ENCODE data around the gene AKAP8L.
A peak's percentile ranks its signal among the peaks of the same experiment; 100 is the strongest.

AKAP8L gene

DNA sequence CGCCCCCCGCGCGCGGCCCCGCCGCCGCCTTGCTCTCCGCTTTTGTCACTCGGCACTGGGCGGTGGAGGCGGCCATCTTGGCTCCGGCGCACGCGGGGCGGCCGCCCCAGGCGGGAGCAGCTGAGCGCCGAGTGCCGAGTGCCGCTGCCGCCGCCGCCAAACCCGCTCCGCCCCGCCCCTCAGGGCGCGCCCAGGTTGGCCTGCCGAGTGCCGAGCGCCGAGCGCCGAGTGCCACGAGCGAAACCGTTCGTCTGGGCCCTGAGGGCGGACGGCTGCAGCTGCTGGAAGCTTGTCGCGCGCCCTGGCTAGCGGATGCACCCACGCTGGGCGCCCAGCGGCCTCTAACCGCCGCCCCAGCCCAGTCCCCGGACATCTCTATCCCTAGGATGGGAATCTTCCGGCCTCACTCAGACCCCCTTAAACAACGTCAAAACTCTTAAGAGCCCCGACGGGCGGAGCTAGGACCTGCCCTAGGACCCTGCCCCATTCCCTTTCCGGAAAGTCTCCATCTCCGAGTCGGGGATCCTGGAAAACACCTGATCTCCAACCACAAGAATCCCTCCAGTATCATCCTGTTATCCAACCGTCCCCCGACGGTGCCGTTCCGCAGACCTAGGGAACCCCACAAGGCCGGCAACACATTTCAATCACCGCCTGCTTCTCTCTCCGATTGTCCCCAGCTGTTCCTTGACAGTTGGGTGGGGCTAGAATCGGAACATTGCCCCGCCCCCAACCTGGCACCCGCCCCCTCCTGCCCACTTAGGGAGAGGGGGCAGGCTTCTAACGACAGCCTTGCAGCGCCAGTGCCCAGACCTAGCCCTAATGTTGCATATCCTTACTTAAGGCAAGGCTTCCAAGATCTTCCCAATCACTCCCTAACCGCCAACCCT lies 14.1 kb upstream of the AKAP8L start:
- DNase-seq: peak; percentile 92

DNA sequence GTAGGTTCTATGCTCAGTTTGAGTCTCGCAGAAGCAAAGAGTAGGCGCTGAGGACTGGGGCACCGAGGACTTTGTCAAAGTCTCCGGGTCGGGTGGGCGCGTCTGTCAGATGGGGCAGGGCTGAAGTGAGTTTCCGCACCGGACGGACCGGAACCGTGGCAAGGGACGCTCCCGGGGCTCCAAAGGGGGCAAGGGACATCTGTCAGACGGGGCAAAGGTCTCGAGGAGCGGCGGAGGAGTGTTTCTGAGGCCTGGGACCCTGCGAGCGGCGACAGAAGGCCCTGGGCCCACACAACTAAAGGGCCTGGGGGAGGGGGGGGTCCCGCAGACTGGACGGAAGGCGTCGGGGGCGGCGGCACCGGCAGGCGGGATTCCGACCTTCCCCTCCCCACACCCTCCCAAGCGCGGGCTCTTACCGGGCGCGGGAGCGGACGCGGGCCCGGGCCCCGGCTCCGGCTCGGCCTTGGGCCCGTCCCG lies 13.3 kb upstream of the AKAP8L start:
- no peak for DNase-seq

DNA sequence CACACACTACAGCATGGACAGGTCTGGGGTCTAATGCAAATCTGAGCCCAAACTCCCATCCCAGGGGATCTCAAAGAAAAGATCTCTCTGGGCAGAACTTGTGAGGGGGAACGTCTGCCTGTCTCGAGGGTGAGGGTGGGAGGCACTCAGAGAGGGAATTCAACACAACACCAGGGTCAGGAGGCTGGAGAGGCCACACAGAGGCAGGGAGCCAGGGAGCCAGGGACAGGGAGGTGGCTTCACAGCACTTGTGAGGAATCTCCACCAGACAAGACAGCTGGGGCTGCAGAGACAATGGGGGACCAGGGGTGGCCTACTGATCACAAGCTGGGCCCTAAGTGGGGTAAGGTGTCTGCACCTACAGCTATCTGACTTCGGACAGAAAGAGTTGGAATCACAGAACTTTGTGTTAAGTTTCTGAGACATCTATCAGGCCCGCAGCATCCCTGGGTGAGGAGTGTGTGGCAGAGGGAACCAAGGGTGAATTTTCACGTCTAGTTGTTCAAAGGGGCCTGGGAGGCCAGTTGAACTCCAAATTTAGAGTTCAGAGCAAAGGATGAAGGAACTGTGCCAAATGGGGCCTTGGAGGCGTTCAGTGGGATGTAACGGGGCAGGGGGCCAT lies 12.7 kb upstream of the AKAP8L start:
- no peak for DNase-seq

DNA sequence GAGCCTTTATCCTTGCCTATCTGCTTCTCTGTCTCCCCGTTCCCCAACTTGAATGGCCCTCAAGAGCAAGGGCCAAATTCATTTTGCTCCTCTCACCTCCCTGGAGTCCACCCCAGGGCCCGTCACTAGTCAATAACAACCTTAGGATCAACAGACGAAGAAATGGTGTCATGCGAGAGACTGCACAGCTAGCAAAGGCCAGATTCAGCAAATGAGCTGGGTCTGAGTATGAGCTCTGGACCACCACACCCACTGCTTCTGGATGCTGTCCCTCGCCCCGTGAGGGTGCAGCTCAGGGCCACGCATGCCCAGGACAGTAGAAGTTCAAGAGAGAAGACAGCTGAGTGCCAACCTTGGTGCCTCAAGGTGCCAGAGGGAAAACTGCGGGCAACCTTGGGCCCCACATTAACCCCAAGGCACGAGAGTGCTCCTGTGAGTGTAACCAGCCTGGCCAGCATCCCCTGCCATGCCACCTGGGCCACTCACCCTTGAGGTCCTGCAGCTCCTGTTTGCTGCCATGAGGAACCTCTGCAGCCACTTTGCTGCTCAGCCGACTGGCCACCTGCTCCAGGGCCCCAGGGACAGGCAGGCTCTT lies 11.8 kb upstream of the AKAP8L start:
- DNase-seq: no peak

DNA sequence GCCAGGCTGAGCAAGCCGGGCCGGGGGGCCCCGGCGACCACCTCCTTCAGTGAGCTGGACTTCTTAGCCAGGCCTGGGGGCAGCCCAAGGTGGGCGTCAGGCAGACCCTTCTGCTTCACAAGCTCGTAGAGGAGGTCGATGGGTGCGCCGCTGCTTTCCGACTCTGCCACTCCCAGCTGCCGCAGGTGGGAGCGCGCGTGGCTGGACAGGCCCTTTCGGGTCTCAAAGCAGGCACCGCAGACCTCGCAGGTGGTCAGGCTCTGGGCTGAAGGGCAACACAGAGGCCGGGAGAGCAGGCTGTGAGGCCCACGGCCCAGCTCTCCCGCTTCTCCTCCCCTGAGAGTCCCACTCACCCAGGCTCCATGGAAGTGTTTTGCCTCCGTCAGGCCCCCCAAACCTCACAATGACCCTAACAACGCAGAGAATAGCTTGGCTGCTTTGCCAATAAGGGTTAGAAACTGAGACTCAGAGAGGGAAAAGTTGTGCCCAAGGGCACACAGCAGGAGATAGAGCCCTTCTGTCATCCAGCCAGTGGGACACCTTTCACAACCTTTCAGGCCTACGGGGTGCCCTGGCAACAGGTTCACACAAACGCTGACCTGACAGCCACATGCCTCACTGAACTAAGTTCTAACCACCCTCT lies 11.2 kb upstream of the AKAP8L start:
- no peak for DNase-seq

DNA sequence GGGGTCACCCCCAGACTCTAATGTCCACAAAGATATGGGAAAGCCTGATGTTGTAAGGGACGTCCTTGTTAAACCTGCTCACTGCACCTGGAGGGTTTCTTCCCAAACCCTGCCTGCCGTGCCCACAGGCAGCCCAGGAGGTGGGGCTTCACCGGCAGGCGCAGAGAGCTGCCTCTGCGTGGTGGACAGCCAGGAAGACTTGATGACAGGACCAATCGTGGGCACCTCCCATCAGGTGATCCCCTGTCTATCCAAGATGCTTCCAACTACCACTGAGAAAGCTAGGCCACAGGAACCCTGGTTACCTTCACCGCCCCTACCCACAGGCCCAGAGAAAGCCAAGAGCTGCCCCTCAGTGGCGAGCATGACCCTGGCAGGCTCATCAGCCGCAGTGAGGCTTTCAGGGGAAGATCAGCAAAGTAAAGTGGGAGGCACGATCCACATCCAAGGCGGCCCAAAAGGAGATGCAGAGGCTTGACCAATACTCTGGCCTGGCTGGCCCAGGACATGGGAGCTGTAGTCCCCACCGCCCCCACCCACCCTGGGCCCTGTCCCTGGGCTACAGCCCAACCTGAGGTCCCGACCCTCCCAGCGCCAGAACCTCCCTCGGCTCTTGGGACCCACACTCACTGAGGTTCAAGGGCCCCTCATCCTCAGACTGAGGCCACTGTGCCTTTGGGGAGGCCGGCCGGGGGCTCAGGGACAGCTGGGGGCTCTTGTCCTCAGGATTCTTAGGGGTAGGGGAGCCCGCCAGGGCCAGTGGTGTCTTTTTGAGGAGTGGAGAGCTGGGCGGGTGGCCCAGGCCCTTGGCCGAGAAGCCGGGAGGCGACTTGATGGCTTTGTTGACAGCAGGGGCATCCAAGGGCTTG lies 10.4 kb upstream of the AKAP8L start:
- no peak for DNase-seq

DNA sequence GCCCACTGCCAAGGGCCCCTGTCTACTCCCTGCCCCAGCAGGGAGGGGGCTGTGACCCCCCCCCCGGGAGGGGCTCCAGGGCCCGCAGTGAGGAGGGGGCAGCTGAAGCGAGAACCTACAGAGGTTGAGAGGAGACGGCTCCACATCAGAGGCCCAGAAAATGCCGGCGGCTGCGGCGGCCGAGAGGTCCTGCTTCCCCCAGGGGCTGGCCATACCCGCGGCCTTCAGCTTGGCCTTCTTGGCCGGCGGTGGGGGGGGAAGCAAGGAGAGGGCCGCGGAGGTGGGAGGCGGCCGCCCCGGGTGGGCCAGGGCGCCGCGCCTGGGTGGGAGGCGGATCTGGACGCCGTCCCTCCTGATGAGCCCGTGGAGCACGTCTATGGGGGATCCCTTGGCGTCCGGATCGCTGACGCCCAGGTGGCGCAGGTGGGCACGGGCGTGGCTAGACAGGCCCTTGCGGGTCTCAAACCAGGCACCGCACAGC lies 9.2 kb upstream of the AKAP8L start:
- no peak for DNase-seq

DNA sequence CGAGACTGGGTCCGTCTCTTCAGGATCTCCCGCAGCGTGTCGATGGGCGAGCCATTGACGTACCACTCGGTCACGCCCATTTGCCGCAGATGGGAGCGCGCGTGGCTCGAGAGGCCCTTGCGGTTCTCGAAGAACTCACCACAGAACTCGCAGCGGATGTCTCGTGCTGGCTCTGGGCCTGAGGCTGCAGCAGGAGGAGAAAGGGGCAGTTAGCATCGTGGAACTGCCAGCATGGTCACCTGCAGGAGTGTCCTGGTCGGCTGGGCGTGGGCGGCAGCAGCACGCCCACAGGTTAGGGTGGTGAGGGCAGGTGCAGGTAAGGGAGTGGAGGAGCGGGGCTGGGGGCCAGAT lies 8.5 kb upstream of the AKAP8L start:
- DNase-seq: no peak

DNA sequence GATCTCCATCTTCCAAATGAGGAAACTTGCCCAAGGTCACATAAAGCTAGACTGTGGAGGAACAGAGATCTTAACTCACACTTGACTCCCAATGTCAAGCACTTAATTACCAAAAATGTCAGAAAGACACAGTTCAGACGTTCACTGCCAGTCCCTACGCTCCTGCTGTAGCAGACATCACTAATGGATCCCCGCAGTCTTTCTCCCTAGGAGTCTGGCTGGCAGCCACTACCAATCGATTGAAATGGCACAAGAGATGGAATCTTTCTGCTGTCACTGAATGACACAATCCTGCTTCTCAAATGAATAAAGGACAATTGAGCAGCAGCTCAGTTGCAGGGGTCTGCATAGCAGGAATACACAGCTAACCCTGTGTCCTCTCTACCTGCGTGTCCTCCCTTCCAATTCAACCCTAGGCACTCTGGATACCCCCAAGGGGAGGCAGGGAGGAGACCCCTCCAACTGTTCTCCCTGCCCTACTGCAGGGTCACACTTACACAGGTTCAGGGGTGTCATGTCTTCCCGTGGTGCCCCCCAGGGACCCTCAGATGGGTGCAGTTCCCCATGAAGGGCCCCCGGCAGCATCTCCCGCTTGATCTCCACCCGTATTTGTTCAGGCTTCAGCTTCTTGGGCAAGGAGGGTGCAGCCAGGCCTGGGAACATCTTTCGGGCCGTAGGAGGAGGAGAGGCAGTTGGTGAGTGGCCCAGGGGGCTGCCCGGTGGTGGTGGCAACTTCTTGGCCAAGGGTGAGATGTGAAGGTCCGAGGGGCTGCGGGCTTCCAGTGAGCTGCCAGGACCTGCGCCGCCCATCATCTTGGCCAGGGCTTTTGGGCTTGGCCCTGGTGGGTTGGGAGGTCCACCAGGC lies 7.9 kb upstream of the AKAP8L start:
- no peak for DNase-seq

DNA sequence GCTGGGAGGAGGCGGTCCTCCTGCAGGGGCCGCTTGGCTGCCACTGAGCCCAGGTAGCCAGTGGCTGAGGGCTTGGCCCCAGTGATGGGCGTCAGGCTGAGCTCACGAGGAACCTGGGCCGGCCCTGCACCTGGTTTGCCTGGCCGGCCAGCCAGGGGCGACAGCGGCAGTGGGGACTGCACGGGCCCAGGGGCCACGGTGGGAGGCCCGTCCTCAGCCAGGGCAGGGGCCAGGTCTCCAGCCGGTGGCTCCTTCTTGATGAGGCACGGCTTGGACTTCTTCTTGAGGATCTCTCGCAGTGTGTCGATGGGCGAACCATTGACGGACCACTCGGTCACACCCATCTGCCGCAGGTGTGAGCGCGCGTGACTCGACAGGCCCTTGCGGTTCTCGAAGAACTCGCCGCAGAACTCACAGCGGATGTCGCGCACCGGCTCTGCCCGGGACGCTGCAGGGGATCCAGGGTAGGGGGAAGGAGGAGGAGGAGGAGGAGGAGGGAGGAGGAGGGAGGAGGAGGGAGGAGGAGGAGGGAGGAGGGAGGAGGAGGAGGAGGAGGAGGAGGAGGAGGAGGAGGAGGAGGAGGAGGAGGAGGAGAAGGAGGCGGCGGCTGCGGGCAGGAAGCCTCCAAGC lies 6.6 kb upstream of the AKAP8L start:
- no peak for DNase-seq

DNA sequence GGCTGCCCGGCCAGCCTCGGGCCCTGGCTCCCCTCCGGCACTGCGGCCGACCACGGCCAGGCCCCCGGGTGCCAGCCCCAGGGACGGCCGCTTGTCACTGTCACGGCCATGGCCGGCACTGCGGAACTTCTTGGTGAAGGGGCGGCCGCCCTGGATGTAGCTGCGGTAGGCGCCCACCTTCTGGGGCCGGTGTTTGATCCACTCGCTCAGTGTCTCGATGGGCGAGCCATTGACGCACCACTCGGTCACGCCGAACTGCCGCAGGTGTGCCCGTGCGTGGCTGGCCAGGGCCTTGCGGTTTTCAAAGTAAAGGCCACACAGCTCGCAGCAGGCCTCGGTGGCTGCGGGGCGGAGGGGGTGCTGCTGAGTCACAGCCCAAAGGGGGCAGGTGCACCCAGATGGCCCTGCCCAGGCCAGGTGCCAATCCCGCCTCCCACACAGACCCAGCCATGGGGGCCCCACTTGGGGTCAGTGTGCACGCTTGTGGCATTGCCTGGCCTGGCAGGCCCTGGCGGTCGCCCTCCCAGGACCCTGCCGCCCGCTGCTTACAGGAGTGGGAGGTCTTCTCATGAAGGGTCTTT lies 6.0 kb upstream of the AKAP8L start:
- DNase-seq: no peak

DNA sequence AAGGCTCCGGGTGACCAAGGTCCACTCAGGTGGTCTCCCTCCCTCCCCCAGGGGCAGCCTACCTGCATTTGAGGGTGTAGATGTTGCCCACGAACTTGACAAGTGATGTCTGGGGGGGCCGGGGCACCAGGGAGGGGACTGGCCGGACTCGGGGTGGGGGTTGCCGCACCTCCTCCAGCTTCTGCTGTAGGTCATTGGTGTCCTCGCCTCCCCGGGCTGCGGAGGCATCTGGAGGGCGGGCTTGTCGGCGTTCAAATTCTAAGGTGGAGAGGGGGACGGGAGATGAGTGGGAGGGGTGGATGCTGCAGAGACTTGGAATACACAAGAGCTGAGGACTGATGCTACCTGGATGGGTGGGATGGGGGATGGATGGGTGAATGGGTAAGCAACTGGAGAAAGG lies 5.3 kb upstream of the AKAP8L start:
- DNase-seq: no peak

DNA sequence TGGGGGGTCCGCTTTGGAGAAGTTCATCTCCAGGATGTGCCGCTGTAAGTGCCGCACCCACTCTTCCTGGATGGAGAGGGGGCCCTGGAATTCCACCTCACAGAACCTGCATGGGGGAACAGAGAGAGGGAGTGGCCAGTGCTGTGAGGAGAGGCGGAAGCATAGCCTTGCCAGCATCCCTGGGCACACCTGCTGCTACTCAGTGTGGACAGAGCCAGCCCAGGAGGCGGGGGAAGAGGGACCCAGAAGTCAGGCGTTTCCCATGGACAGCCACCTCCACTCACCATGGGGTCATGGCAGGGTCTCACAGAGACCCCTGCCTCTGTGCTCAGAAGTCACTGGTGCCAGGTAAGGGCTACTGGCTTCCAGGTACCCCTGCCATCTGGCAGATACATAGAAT lies 4.3 kb upstream of the AKAP8L start:
- no peak for DNase-seq

DNA sequence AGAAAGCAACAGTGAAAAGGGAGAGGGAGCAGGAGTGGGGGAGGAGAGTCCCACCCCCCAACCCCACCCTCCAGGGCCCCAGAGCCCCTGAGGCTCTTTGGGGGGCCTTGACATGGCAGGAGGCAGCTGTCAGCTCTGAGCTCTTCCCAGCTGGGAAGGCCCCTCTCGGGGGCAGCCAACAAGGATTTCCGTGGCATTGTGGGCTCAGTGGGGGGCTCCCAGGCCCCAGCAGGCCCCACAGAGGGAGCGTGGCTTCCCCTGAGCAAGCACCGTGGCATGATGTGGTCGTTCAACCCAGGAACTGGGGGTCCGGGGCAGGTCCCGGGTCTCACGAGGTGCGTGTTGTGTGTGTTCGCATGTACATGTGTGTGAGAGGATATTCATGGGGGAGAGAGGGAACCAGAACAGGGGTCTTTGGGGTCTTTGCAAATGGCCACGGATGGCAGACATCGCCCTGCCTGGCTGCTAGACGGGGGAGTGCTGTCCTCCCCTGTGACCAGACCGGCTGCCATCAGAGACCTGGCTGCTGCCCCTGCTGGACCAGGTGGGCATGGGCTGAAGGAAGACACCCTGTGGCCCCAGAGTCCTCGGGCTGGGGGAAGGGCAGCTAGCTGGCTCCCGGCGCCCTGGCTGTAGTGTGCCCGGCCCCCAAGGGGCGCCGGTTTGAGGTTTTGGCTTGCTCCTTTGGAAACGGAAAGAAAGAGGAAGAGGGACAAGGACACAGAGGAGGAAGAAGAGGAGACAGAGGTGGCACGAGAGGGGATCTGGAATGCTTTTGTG lies 3.7 kb upstream of the AKAP8L start:
- DNase-seq: no peak

DNA sequence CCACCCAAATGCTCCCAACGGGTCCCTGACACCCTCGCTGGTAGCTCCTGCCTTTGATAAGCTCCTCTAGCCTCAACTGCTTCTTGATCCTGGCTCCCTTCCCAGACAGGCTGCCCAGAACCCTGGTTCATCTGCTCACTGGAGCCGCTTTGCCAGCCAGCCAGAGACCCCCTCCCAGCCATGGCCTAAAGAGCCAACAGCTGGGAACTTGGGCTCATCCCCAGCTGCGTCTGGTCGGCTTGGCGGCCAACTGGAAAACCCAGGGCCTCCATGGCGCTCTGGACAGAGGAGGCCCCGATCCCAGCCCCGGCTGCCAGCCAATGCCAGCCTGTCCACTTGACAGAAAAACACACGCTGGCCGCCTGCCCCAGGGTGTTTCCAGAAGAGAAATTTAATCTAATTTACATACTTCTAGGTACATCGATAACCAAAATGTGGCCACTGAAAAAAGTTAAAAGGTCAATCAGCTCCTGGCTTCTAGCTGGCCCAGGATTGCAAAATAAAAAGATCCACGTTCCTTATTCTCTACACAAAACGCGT lies 3.0 kb upstream of the AKAP8L start:
- no peak for DNase-seq

DNA sequence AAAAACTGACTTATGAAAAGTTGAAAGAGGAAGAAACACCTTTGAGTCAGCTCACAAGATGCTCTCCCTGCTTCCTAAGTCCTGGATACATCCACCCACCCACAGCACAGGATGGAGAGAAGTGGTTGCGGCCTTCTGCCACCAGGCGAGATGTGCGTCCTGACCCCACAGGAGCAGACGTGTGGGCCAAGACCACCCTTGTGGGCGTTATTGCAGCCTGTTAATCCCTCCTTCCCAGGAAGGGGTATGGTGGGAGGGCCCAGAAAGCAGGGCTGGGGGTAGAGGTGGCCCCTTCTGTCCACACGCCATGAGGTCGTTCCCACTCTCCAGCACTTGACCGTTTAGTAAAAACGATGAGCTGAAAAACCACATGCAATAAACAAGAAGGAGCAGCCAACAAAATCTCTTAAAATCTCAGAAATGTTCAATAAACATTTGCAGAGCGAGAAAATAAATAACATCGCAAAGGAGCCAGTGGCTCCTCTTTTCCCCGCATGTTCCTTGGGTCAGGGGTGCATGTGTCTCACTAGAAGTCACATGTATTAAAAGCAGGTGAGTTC lies 2.4 kb upstream of the AKAP8L start:
- DNase-seq: no peak

DNA sequence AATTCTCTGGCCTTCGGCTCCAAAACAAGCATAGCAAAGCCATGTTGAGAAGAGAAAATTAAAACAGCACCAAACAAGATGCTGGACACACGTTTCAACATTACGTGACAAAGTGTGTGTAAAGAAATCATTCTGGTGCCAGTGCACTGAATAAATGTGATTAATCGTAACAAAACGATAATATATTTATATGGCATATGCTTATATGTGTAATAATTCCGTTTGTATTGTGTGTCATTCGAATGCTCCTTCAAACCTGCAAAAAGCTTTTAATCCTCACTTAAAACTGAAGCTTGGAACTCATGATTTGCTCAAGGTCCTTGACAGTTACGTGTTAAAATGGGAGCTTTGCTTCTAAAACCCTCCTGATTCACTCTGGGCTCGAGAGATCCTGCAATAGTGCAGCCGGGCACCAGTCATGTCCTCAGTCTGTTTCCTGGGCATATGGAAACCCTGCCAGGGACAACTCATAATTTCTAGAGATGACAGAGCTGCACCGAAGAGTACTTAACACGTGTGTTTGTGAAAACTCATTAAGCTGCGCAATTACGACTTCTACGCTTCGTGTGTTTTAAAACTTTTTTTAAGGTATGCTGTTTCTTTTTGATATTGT lies 731 bp upstream of the AKAP8L start:
- no peak for DNase-seq

DNA sequence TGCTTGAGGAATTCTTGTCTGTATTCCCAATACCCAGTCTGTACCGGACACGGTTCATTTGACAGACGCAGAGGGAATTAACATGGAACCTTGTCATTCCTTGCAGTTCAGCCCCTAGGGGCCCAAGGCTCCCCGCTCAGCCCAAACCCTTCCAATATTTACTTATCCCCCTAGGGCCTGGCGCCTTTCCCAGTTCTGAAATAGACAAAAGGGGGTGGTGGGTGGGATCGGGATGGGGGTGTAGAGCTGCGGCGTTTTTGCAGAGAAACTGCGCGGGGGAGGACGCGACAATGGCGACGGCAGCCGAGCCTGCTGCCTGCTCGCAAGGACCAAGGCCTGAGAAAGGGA lies 583 bp downstream of the AKAP8L start:
- peak; percentile 52 for DNase-seq

DNA sequence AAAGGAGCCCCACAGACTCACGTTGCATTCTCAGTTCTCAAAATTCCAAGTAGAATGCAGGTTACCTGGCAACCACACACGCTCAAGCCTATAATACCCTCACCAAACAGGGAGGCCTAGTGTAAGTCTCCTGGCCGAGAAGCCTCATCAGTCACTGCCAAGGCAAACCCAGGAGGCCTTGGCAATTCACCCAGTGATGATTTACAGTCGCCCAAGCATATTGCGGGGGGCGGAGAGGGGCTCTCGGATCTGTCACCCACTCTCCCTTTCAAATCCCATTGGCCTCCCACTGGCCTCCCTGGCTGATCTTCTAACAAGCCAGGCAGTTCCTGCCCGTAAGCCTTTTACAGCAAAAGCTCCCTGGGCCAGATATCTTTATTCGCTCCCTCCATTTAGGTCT lies 1.1 kb downstream of the AKAP8L start:
- peak; percentile 28 for DNase-seq
